Activated CD4-positive, alpha-beta T cell treated with anti-CD3 and anti-CD28 coated beads for 4 hours (primary cell): Measurements from ENCODE around the gene LMBR1L.
"Not testable (repeated sequence)": the region's sequence is repeated elsewhere in the genome, so short reads cannot be mapped to it uniquely, and the experiment has no call there.

Experiments used
- DNase-seq, 2 donors: peaks; one replicate each; pipeline ENCODE4 v3.0.0-alpha.2; 2020

The LMBR1L gene

DNA sequence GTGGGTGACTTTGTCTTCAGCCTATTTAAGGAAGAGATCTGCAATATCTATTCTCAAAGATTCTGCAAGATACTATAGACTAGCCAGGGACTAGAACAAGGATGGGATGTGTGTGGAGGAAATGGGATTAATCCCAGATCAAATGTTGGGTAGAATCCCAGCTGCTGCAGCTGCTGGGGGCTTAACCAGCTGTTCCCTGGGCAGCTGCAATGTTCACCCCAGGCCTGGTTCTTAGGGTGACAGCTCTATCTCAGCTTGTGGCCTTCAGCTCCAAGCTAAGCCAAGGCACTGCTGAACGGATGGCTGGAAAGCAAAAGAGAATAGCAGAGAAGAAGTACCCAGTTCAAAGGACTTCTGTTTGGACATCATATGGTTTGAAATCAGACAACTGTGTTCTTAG, 30.9 kb downstream of the LMBR1L start:
- no peak for DNase-seq

DNA sequence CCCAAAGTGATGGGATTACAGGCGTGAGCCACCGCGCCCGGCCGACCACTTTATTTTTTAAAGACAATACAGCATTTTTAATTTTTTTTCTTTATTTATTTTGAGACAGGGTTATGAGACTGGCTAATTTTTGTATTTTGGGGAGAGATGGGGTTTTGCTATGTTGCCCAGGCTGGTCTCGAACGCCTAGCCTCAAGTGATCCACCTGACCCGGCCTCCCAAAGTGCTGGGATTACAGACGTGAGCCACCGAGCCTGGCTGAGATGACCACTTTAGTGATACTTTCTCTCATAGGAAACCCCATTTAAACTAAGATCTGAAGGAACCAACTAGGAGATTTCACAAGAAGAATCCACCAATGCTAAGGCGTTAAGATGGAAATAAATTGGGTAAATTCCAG, 39.7 kb downstream of the LMBR1L start:
- DNase-seq, result no peak

DNA sequence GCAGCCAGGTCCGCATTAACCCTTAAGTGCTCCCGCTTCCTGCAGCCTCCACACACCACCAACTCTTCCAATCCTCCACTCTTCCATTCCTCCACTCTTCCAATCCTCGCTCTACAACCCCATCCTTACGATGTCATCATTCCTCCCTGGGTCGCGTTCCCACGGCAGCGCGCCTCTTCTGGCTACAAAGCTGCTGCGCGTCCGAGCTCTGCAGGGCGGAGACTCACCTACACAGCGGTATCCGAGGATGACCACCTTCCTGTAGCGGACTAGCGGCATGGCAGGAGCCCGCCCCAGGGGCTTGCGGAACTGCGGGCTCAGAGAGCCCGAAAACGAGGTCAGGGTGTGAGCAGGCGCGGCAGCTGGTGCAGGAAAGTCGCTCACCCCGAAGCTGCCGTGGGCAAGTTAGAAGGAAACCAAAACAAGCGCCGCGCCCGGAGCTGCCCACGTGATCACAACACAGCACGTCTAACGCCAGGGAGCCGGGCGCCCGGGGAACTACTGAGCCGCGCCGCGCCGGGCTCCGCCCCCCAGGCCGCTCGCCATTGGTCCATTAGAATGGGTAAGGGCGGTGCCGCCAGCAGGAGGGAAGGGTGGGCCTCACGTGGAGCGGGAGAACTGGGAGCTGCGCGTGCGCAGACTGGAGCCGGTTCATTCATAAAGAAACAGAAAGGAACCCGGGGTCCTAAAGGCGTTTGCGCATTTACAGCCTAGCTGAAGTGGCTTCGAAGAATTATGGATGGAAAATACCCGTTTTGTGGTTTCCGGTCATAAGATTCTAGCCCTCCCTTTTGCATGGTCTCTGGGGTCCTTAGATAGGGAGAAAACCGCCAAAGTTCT, 40.9 kb downstream of the LMBR1L start, which contains the start of gene RHEBL1:
Gene RHEBL1 (minus strand): TSS at position 473 of the 840 bp plus-strand sequence. CDS start 194 bp downstream, at position 279.
- DNase-seq, result peak; percentile 98 to 99

GRCh38 chr12:49068879-49069506, 41.7 kb downstream of the LMBR1L start:
- DNase-seq, result no peak

GRCh38 chr12:49066120-49066519, 44.5 kb downstream of the LMBR1L start:
- DNase-seq, result no peak

GRCh38 chr12:49064767-49065152, 45.9 kb downstream of the LMBR1L start:
- no peak for DNase-seq

- not testable (repeated sequence) for DNase-seq
Observed at GRCh38 chr12:49061916-49062315, 48.7 kb downstream of the LMBR1L start.

- no peak for DNase-seq
Observed at GRCh38 chr12:49061157-49061650, 49.4 kb downstream of the LMBR1L start.

DNA sequence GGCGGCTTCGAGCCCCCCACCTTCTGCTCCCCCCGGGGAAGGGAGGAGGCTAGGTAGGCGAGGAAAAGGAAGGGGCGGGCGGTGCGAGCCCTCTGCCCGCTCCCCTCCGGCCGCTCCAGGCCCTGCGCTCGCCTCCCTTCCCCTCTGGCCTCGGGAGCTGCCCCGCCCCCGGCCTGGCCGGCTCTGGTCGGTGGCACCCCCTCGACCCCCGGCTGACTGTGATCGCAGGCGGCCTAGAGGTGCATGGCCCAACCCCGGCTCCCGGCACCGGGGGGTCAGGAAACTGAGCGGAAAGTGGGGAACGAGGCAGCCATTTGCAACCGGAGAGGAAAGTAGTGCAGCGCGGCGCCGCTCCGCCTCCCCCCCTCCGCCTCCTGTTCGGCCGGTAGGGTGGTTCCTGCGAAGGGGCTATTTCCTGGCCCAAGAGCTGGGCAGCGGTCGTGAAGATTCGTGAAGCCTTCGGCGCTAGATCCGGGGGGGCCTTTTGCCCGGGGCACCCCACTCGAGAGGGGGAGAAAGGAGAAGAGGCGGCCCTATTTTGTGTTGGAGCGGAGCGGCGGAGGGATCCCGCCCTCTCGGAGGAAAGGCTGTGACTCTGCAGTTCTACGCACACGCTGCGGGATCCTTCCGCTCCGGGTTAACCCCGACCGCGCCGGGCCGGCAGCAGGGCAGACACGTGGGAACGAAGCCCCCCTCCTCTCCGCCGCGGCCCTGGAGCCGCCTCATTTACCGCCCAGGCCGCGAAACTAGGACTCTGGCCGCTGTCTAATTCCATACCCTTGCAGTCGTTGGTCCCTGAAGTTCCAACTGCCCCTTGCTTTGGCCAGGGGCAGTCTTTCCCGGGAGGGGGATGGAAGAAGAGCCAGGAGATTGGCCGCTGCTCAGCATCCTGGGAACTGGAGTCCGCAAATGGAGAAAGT, 50.1 kb downstream of the LMBR1L start, which contains the start of gene KMT2D:
Gene KMT2D (minus strand): TSS at position 558 of the 920 bp plus-strand sequence. CDS start 5,470 bp downstream, outside the sequence.
- peak; percentile 87 to 92 for DNase-seq

GRCh38 chr12:49059299-49060171, 51.1 kb downstream of the LMBR1L start:
- no peak for DNase-seq

DNA sequence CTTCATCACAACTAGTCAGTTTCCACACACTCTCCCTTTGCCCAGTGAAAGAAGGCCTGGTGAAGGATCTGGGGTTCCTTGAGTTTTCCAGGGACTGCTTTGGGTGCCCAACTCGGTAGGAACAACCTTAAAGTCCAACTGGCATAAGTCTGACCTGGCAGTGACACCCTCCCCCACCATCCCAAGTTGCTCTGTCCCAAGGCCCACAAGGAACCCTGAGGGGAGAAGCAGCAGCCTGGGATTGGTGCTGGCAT, 51.7 kb downstream of the LMBR1L start:
- no peak for DNase-seq

DNA sequence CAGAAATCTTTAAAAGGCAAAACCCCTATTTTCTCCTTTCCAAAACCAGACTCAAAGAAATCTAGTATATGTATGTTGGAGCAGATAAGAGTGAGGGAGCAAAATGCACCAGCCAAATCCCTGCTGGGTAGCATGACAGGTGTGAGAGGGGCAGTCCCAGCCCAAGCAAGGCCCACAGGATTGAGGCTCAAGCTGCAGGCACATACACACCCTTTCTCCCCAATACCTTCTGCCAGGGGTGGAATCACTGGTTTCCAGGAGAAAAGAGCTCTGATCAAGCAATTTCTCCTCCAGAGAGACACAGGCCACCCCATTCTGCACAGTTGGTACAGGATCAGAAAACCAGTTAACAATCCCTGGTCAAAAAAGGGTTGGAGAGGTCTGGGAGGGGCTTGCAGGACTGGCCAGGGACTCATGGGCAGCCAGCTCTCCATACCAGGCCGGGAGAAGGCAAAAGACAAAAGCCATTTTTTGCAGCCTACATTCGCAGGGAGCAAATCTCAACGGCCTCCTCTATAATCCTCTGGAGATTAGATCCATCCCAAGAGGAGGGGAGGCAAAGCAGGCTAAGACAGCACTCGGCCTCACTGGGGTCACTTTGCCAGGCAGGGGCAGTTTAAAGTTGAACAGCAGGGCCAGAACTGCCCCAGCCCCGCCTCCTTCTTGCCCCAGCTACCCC, 52.1 kb downstream of the LMBR1L start:
- DNase-seq, result no peak

DNA sequence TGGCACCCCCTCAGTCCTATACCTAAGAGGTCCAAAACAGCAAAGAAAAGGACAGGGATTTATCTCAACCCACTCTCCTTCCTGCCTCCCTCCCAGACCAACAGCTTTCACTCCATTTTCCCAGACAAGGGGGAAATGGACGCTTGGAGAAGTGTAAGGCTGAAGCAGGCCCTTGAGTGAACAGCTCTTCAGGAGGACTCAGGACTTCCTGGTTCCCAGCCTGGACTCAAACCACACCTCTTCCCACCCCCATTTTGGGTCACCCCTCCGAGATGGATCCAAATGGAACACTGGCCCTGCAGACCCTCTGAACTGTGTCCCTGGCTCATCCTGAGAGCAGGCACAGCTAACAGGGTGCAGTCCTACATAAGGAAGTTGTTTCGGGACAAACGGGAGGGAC, 52.8 kb downstream of the LMBR1L start:
- DNase-seq, result no peak

- DNase-seq, result peak; percentile 48
Observed at GRCh38 chr12:49055978-49056754, 54.5 kb downstream of the LMBR1L start.

GRCh38 chr12:49055092-49055491, 55.6 kb downstream of the LMBR1L start:
- no peak for DNase-seq

GRCh38 chr12:49054524-49054923, 56.1 kb downstream of the LMBR1L start:
- DNase-seq, result no peak

- no peak for DNase-seq
Observed at GRCh38 chr12:49054096-49054495, 56.6 kb downstream of the LMBR1L start.

DNA sequence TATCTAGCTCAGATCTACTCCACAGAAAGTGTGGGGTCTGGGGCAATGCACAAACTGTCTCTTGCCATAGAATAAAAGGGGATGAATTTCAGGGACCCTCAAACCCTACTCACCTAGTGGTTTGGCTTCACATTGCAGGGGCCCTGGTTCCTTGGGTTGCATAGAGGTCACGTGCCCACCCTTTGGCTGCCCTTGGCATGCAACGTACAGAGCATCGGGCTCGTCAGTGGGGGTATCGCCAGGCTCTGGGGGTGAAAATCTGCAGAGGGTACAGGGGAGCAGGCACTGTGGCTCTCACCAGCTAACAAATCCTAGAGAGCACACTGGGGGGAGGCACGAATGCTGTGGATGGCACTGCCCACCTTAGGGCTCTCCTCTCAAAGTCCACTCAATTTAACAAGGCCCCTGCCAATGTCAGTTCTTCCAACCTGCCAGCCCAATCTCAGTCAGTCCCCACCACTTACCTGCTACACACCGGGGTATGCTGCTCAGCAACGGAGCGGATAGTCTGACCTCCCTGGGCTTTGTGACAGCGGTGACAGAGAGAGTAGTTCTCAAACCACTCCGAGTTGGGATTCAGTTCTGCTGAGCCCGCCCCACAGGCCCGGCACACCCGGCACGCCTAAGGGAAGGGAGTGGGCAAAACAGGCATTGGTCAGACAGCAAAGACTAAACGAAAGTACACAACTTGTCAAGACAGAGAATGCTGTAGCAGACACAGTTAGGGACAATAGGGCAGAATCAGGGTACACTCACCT, 58.0 kb downstream of the LMBR1L start:
- DNase-seq, result no peak

DNA sequence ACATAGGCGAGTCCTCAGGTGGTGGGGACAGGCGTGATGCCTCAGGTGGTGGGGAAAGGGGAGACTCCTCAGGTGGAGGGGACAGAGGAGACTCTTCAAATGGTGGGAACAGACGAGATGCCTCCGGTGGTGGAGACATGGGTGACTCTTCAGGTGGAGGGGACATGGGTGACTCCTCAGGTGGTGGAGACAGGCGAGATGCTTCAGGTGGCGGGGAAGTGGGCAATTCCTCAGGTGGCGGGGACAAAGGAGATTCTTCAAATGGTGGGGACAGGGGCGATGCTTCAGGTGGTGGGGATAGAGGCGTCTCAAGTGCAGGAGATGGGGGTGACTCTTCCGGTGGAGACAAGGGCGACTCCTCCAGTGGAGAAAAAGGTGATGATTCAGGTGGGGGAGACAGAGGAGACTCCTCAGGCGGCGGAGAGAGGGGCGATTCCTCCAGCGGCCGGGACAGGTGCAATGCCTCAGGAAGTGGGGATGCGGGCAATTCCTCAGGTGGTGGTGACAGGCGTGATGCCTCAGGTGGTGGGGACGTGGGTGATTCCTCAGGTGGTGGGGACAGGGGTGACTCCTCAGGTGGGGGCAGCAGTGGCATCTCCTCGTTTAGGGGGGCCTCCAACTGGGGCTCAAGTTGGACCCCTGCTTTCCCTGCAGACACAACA, 58.7 kb downstream of the LMBR1L start:
- no peak for DNase-seq
